ENCODE data around the gene BAHCC1. TPM values are rescaled to one million over a fixed set of nuclear protein-coding genes. Genes with fewer than 3 reads are reported as not detected.

Gene BAHCC1
- total and polyA plus RNA-seq, 9 of the 15 experiments (the other 6 are each of a cell fraction or from before 2014, with no cell fraction given) = 0.14 to 26.9 (median 5.0) TPM

DNA sequence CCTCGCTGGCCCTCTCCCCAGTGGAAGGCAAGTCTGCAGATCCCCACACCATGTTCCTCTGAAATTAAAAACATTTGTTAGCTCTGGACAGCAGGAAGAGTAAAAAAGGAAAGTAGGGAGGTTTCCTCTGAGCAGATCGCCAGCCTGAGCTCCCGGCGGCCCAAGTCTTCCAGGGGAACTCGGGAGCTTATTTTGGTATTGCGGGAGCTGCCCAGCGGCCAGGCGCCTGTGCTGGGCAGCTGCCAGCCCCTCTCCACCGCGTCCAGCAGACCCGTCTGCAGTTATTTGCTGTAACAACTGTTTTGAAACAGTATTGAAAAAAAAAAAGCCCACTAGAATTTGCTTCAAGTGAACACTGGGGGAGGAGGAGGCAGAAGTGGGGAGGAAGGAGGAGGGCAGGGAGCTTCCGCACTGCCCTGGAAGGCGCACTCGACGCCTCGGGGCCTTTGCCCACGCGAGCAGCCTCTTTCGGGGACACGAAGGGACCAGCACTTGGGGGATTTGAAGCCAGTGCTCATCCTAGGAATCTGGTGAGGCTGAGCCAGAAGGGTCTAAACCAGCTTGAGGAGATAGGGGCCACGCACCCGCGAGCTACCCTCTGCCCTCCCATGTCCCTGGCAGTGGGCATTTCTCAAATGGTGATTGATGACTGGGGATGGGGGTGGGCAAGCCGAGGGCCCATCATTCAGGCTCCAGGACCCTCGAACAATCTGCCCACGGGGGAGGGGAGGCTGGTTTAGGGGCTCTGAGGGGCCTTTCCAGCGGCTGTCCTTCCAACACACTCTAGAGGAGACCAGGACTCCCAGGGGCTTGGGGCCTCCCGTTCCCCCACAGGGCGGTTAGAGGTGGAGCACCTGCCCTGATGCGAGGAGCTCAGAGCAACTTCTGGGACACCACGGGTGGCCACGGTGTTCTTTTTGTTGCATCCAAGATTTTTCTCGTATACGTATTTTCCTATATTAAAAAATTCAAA lies 3.0 kb upstream of the BAHCC1 start:
- Histone ChIP-seq H3K27me3 (ENCODE audit: control insufficient read depth in 2 of 2, insufficient read depth in 2 of 2, low read length in 2 of 2) (no peaks in the 10 kb centered on the region), H3K9ac (ENCODE audit: insufficient read depth in 1 of 2, low read depth in 2 of 2, low read length in 2 of 2) (peak overlapping the region; percentile 83 to 96), H3K4me2 (ENCODE audit: insufficient read depth, low read length) (peak overlapping the region; percentile 70), H2AFZ (ENCODE audit: low read depth, low read length) (no peak overlapping the region), H3K4me1 (replicated peaks in 1 of 2; ENCODE audit: control insufficient read depth in 2 of 2, insufficient read depth in 2 of 2, low read length in 2 of 2) (peaks cover 30 to 93% of the 10 kb centered on the region in 2 experiments), H3K27ac (ENCODE audit: extremely low read depth, low read depth, low read length) (peak overlapping the region; percentile 95), H3K9me1 (ENCODE audit: control insufficient read depth, insufficient read depth, low read length) (no peaks in the 10 kb centered on the region), H3K79me2 (ENCODE audit: control insufficient read depth, insufficient read depth, low read length) (peaks cover 30% of the 10 kb centered on the region), H3K36me3 (ENCODE audit: control insufficient read depth, insufficient read depth, low read length) (peaks cover 9% of the 10 kb centered on the region; the same call in 2 of the 3 replicates), H3K9me3 (replicated peaks; ENCODE audit: control insufficient read depth, insufficient read depth, low read depth, low read length) (no peaks in the 10 kb centered on the region), H4K20me1 (replicated peaks; ENCODE audit: control insufficient read depth, insufficient read depth, low read length) (no peaks in the 10 kb centered on the region; the same call in 1 of the 2 replicates), H3K4me3 (peak overlapping the region; percentile 82)
- WGBS (ENCODE audit: insufficient coverage, low coverage, missing lambda C conversion rate) = 49% methylated on average over 31 of the region's 34 CpGs
- CTCF ChIA-PET (ENCODE audit: low intra/inter-chr PET ratio) = interaction anchor here (1.1 kb wide), 1 partner anchor 11 kb away, joined by 4 read pairs; no protein-coding TSS in a partner anchor
- in situ Hi-C loops (cut with MboI) = loop anchor here (5.0 kb wide), 1 partner anchor 90 kb away; no protein-coding TSS in a partner anchor
- no peak for FAIRE-seq
- POLR2A ChIA-PET = interaction anchor here (0.6 to 1.1 kb wide), 4 partner anchors 9 to 964 kb away, joined by 3 to 4 read pairs (median 3); no protein-coding TSS in a partner anchor
- ATAC-seq = no peak
- intact Hi-C loops (cut with micrococcal nuclease) = loop anchor here (2.0 kb wide), 1 partner anchor 99 kb away; no protein-coding TSS in a partner anchor
- TSS peak; percentile 61 for BruUV-seq (replicated peaks)
- DNase-seq (ENCODE audit: extremely low read depth in 1 of 4, low spot score in 3 of 4) = no peak
- no peak for TF ChIP-seq TARDBP (IDR thresholded peaks at IDR 0.05)
- no peak for TF ChIP-seq E2F3 (CRISPR knock-in tag; IDR thresholded peaks at IDR 0.05)
- peak; percentile 22 to 42 for TF ChIP-seq E2F6 (IDR thresholded peaks at IDR 0.05; ENCODE audit: borderline replicate concordance in 1 of 2, extremely low read depth in 1 of 2, insufficient read depth in 1 of 2, insufficient read length in 1 of 2, low read depth in 1 of 2, low read length in 1 of 2, poor library complexity in 1 of 2, severe bottlenecking in 1 of 2)
- no peak for TF ChIP-seq RBM39 (optimal IDR thresholded peaks at IDR 0.05; ENCODE audit: low read depth, low read length)
- no peak for TF ChIP-seq TAF9B (IDR thresholded peaks at IDR 0.05; ENCODE audit: partially characterized antibody)
- 0 out of 2 replicates have a peak, but pooled peaks have one; percentile 17 for TF ChIP-seq SP1 (CRISPR knock-in tag; IDR thresholded peaks at IDR 0.05)
- 0 out of 2 replicates have a peak, but pooled peaks have one; percentile 42 for TF ChIP-seq POLR2G (IDR thresholded peaks at IDR 0.05; ENCODE audit: low read depth, low read length)
- no peak for TF ChIP-seq ZNF354B (CRISPR knock-in tag; IDR thresholded peaks at IDR 0.05)
- peak; percentile 18 for TF ChIP-seq KDM5B (IDR thresholded peaks at IDR 0.05; ENCODE audit: insufficient replicate concordance, low read depth, low read length)
- no peak for TF ChIP-seq ESRRA (IDR thresholded peaks at IDR 0.05; ENCODE audit: borderline replicate concordance, low read depth)
- TF ChIP-seq HMGN3 (IDR thresholded peaks at IDR 0.05; ENCODE audit: borderline replicate concordance, extremely low read depth, insufficient read length, low read depth, low read length) = peak; percentile 34
- TF ChIP-seq MAX (CRISPR knock-in tag; IDR thresholded peaks at IDR 0.05) = peak; percentile 19; the same call in 1 of the 2 replicates
- TF ChIP-seq MBD2 (IDR thresholded peaks at IDR 0.05; ENCODE audit: borderline replicate concordance, low read depth) = 0 out of 2 replicates have a peak, but pooled peaks have one; percentile 10
- TF ChIP-seq MTA2 (IDR thresholded peaks at IDR 0.05; ENCODE audit: low read depth) = no peak
- no peak for TF ChIP-seq ZNF507 (tag; conservative IDR thresholded peaks at IDR 0.05)
- TF ChIP-seq RBM15 (IDR thresholded peaks at IDR 0.05; ENCODE audit: insufficient read depth, low read length) = no peak
- TF ChIP-seq NFE2 (IDR thresholded peaks at IDR 0.05; ENCODE audit: low read depth) = no peak
- TF ChIP-seq ZFX (CRISPR knock-in tag; IDR thresholded peaks at IDR 0.05) = peak; percentile 18; the same call in 1 of the 2 replicates
- peak; percentile 95 for TF ChIP-seq ZNF263 (CRISPR knock-in tag; IDR thresholded peaks at IDR 0.05; ENCODE audit: borderline replicate concordance)
